H1 (cell line): Measurements from ENCODE around the gene GPLD1. TPM values are rescaled to one million over a fixed set of nuclear protein-coding genes. Genes with fewer than 3 reads are reported as not detected.
A peak's percentile ranks its signal among the peaks of the same experiment; 100 is the strongest.

Experiments
- CTCF ChIA-PET: fragments of 300-600 bp; sonication (Branson Sonifier 250); formaldehyde crosslinking; loops from one replicate; lab custom pipeline; 2021; ENCODE audit not compliant: partially characterized antibody; lab: Charles Lee
- POLR2A ChIA-PET: fragments of 300-600 bp; sonication (Branson Sonifier 250); formaldehyde crosslinking; loops from one replicate; lab custom pipeline; 2021; ENCODE audit warnings: inconsistent platforms; ENCODE audit not compliant: partially characterized antibody; lab: Charles Lee
- DNase-seq, 2 experiments: peaks; one replicate each; pipeline versions ENCODE4 v3.0.0 to v3.0.0-alpha.2; 2010 to 2022; ENCODE audit warnings: low spot score in 2 of 2, low read depth in 1 of 2, mixed read lengths in 1 of 2
- FAIRE-seq: peaks from 2 replicates; lab custom pipeline; 2011; peaks lifted over from hg19 to GRCh38; lab: Jason Lieb, UNC
- H2AFZ ChIP-seq: 2 replicates; pipeline ENCODE4 v1.8.1; 2012; ENCODE audit warnings: low read length, inconsistent platforms
- H2AK5ac ChIP-seq: 2 replicates; pipeline ENCODE4 v1.6.1; 2013; ENCODE audit warnings: low read depth, low read length
- H2BK120ac ChIP-seq: replicated peaks from 2 replicates; pipeline ENCODE3; 2013; ENCODE audit warnings: low read depth, low read length, inconsistent platforms
- H2BK12ac ChIP-seq: 2 replicates; pipeline ENCODE4 v1.6.1; 2013; ENCODE audit warnings: low read depth, low read length
- H2BK15ac ChIP-seq: 2 replicates; pipeline ENCODE4 v1.6.1; 2013; ENCODE audit warnings: low read length
- H2BK20ac ChIP-seq: 2 replicates; pipeline ENCODE4 v1.6.1; 2013; ENCODE audit warnings: low read length
- H2BK5ac ChIP-seq: 2 replicates; pipeline ENCODE4 v1.6.1; 2013; ENCODE audit warnings: low read depth, low read length
- H3K14ac ChIP-seq: 2 replicates; pipeline ENCODE4 v1.6.1; 2013; ENCODE audit warnings: inconsistent platforms; ENCODE audit not compliant: insufficient read length
- H3K18ac ChIP-seq: 2 replicates; pipeline ENCODE4 v1.6.1; 2013; ENCODE audit warnings: low read length; ENCODE audit errors: extremely low read depth
- H3K23ac ChIP-seq: 2 replicates; pipeline ENCODE4 v1.6.1; 2013; ENCODE audit warnings: inconsistent platforms; ENCODE audit not compliant: insufficient read length
- H3K23me2 ChIP-seq: 2 replicates; pipeline ENCODE4 v1.6.1; 2013; ENCODE audit warnings: low read depth, low read length
- H3K27ac ChIP-seq: 2 replicates; pipeline ENCODE4 v1.6.1; 2011; ENCODE audit warnings: low read depth, low read length, inconsistent platforms
- H3K27me3 ChIP-seq, 4 experiments: replicated peaks in 1 of 4; 1 replicate in 1 of 4; 2 replicates in 3 of 4; pipeline versions ENCODE4 v1.6.1 to v1.8.1; 2011 to 2013; ENCODE audit warnings: low read length in 3 of 4, mild to moderate bottlenecking in 3 of 4, inconsistent platforms in 2 of 4, mixed read lengths in 2 of 4, moderate library complexity in 1 of 4; ENCODE audit not compliant: control insufficient read depth in 3 of 4, insufficient read depth in 3 of 4; ENCODE audit errors: extremely low read depth in 1 of 4
- H3K36me3 ChIP-seq, 4 experiments: 2 replicates each; pipeline versions ENCODE4 v1.6.1 to v1.8.1; 2011 to 2013; ENCODE audit warnings: mild to moderate bottlenecking in 4 of 4, low read length in 3 of 4, moderate library complexity in 2 of 4, control low read depth in 1 of 4, inconsistent platforms in 1 of 4; ENCODE audit not compliant: insufficient read depth in 4 of 4, control insufficient read depth in 2 of 4
- H3K4ac ChIP-seq: replicated peaks from 2 replicates; pipeline ENCODE3; 2013; ENCODE audit warnings: low read length, low read depth, mixed read lengths, inconsistent platforms; ENCODE audit not compliant: insufficient read length
- H3K4me1 ChIP-seq, 4 experiments: replicated peaks in 1 of 4; 1 replicate in 1 of 4; 2 replicates in 3 of 4; pipeline versions ENCODE4 v1.6.1 to v1.8.1; 2011 to 2013; ENCODE audit warnings: low read length in 3 of 4, inconsistent platforms in 2 of 4, mixed read lengths in 1 of 4; ENCODE audit not compliant: insufficient read depth in 4 of 4, control insufficient read depth in 3 of 4
- H3K4me2 ChIP-seq, 2 experiments: 2 replicates each; pipeline versions ENCODE4 v1.6.1 to v1.8.1; 2011 to 2013; ENCODE audit warnings: low read depth in 2 of 2, low read length in 2 of 2, control low read depth in 1 of 2, inconsistent platforms in 1 of 2, mild to moderate bottlenecking in 1 of 2; ENCODE audit not compliant: insufficient read depth in 1 of 2
- H3K4me3 ChIP-seq, 4 experiments: fragments of 200-600, 300-600 bp in 1 of 4; sonication (generic), shearing (Covaris generic), sonication (Bioruptor Twin) in 1 of 4; 2 replicates each; pipeline versions ENCODE4 v1.5.1 to v1.8.1; 2011 to 2016; ENCODE audit warnings: low read length in 4 of 4, low read depth in 3 of 4, control low read depth in 2 of 4, inconsistent platforms in 2 of 4, mild to moderate bottlenecking in 2 of 4, mixed read lengths in 1 of 4, moderate library complexity in 1 of 4; ENCODE audit not compliant: insufficient read depth in 2 of 4; ENCODE audit errors: extremely low read depth in 1 of 4
- H3K56ac ChIP-seq: replicated peaks from 2 replicates; pipeline ENCODE3; 2013; ENCODE audit warnings: low read depth, mild to moderate bottlenecking, mixed read lengths, low read length, inconsistent platforms; ENCODE audit not compliant: insufficient read length
- H3K79me1 ChIP-seq: 2 replicates; pipeline ENCODE4 v1.6.1; 2013; ENCODE audit warnings: low read depth, low read length, control low read depth
- H3K79me2 ChIP-seq, 2 experiments: 2 replicates each; pipeline versions ENCODE4 v1.6.1 to v1.8.1; 2012 to 2013; ENCODE audit warnings: low read length in 2 of 2, mild to moderate bottlenecking in 2 of 2, inconsistent platforms in 1 of 2; ENCODE audit not compliant: insufficient read depth in 2 of 2, control insufficient read depth in 1 of 2
- H3K9ac ChIP-seq, 4 experiments: replicated peaks in 1 of 4; 1 replicate in 1 of 4; 2 replicates in 3 of 4; pipeline versions ENCODE4 v1.6.1 to v1.8.1; 2011 to 2013; ENCODE audit warnings: low read depth in 3 of 4, low read length in 3 of 4, control low read depth in 2 of 4, mild to moderate bottlenecking in 2 of 4, moderate library complexity in 2 of 4, inconsistent platforms in 1 of 4; ENCODE audit errors: extremely low read depth in 1 of 4
- H3K9me3 ChIP-seq, 2 experiments: 2 replicates each; pipeline versions ENCODE4 v1.6.1 to v1.8.1; 2012 to 2013; ENCODE audit warnings: mild to moderate bottlenecking in 2 of 2, moderate library complexity in 2 of 2, control low read depth in 1 of 2, inconsistent platforms in 1 of 2, low read depth in 1 of 2, low read length in 1 of 2, mixed read lengths in 1 of 2; ENCODE audit not compliant: insufficient read depth in 2 of 2
- H4K20me1 ChIP-seq, 2 experiments: replicated peaks in 1 of 2; 2 replicates each; pipeline versions ENCODE3 to v1.8.1; 2011 to 2013; ENCODE audit warnings: inconsistent platforms in 2 of 2, low read length in 2 of 2, mild to moderate bottlenecking in 1 of 2; ENCODE audit not compliant: insufficient read depth in 2 of 2, control insufficient read depth in 1 of 2
- H4K5ac ChIP-seq: 2 replicates; pipeline ENCODE4 v1.6.1; 2013; ENCODE audit warnings: low read length, low read depth, mixed read lengths, inconsistent platforms; ENCODE audit not compliant: insufficient read length
- H4K8ac ChIP-seq: 2 replicates; pipeline ENCODE4 v1.8.0; 2013; ENCODE audit warnings: mild to moderate bottlenecking, moderate library complexity, low read length, inconsistent platforms; ENCODE audit not compliant: insufficient read depth; ENCODE audit errors: extremely low read depth
- H4K91ac ChIP-seq: replicated peaks from 2 replicates; pipeline ENCODE3; 2013; ENCODE audit warnings: low read length, mixed read lengths, inconsistent platforms; ENCODE audit not compliant: insufficient read length
- BRCA1 ChIP-seq: IDR thresholded peaks from 2 replicates; pipeline ENCODE4 v1.6.1; 2012; ENCODE audit warnings: low read depth, low read length, improper control_type of control experiment
- CBX5 ChIP-seq: fragments of 300-800, 300-1000 bp; sonication (generic); IDR thresholded peaks from 2 replicates; pipeline ENCODE4 v1.7.1; 2016; ENCODE audit warnings: antibody characterized with exemption, low read length, low read depth
- CREB1 ChIP-seq: IDR thresholded peaks from 2 replicates; pipeline ENCODE4 v1.6.1; 2012; ENCODE audit warnings: inconsistent platforms
- KDM4A ChIP-seq: IDR thresholded peaks from one replicate; pipeline ENCODE4 v1.7.1; 2012; ENCODE audit warnings: low read depth, mild to moderate bottlenecking, moderate library complexity, low read length, inconsistent platforms; ENCODE audit not compliant: severe bottlenecking
- NANOG ChIP-seq: IDR thresholded peaks from 2 replicates; pipeline ENCODE4 v1.6.1; 2011; ENCODE audit warnings: low read length, low read depth, mild to moderate bottlenecking, inconsistent platforms; ENCODE audit not compliant: insufficient read depth, poor library complexity, severe bottlenecking
- NRF1 ChIP-seq: IDR thresholded peaks from 2 replicates; pipeline ENCODE4 v1.6.1; 2011; ENCODE audit warnings: mild to moderate bottlenecking, low read depth, low read length, improper control_type of control experiment
- POLR2A ChIP-seq, 2 experiments: IDR thresholded peaks; 1 replicate in 1 of 2; 2 replicates in 1 of 2; pipeline ENCODE4 v1.6.1; 2011; ENCODE audit warnings: low read depth in 2 of 2, low read length in 2 of 2, mild to moderate bottlenecking in 2 of 2; ENCODE audit errors: control extremely low read depth in 1 of 2
- POLR2AphosphoS5 ChIP-seq: IDR thresholded peaks from 2 replicates; pipeline ENCODE4 v1.6.1; 2011; ENCODE audit warnings: low read depth, low read length
- TAF1 ChIP-seq: IDR thresholded peaks from 2 replicates; pipeline ENCODE4 v1.6.1; 2011; ENCODE audit warnings: mild to moderate bottlenecking, low read depth, low read length
- TAF7 ChIP-seq: optimal IDR thresholded peaks from 2 replicates; pipeline ENCODE3; 2011; ENCODE audit warnings: low read depth, mild to moderate bottlenecking, inconsistent platforms, low read length, moderate library complexity, borderline replicate concordance
- TBP ChIP-seq: IDR thresholded peaks from 2 replicates; pipeline ENCODE4 v1.6.1; 2011; ENCODE audit warnings: low read depth, low read length, improper control_type of control experiment
- WGBS, 2 experiments: shearing (Covaris generic) in 1 of 2; methylation state at CpG; one replicate each; pipeline versions ENCODE4 v1.1.6 to v1.1.7; 2013 to 2015; ENCODE audit warnings: low lambda C conversion rate in 2 of 2, mixed read lengths in 2 of 2, inconsistent platforms in 1 of 2, low coverage in 1 of 2, missing lambda C conversion rate in 1 of 2; ENCODE audit not compliant: insufficient replicate concordance in 2 of 2, insufficient coverage in 1 of 2, insufficient read length in 1 of 2; ENCODE audit errors: extremely low coverage in 1 of 2, missing lambda C conversion rate in 1 of 2; 5-methylcytosine and 5-hydroxymethylcytosine counted together
- polyA plus RNA-seq, 7 experiments: library from polyadenylated mRNA; depleted of rRNA in 3 of 7; stranded (reverse) in 5 of 7; unstranded in 2 of 7; fragments of >200 nt in 5 of 7; fragments of 200-250 nt in 2 of 7; gene quantifications; 1 replicate in 5 of 7; 2 replicates in 1 of 7; 4 replicates in 1 of 7; pipeline versions ENCODE4 v1.2.1 to v1.2.3, GENCODE V29; 2011 to 2013; ENCODE audit warnings: missing spikeins in 2 of 7, mixed read lengths in 2 of 7
- total RNA-seq: library from RNA; stranded (reverse); fragmentation: NEBNext Ultra II Directional; extraction: Animal tissue kit (Norgen Biotek cat#: 25700); gene quantifications from 2 replicates; pipeline ENCODE4 v1.2.1, GENCODE V29; 2021
- TF ChIP-seq, protein P1 (sequence below): IDR thresholded peaks from 2 replicates; pipeline ENCODE4 v1.6.1; 2012; ENCODE audit warnings: inconsistent platforms

Gene GPLD1
- total and polyA plus RNA-seq, 2 of the 8 experiments (the other 6 are each of a cell fraction or from before 2014, with no cell fraction given) = 3.7 to 5.3 TPM

DNA sequence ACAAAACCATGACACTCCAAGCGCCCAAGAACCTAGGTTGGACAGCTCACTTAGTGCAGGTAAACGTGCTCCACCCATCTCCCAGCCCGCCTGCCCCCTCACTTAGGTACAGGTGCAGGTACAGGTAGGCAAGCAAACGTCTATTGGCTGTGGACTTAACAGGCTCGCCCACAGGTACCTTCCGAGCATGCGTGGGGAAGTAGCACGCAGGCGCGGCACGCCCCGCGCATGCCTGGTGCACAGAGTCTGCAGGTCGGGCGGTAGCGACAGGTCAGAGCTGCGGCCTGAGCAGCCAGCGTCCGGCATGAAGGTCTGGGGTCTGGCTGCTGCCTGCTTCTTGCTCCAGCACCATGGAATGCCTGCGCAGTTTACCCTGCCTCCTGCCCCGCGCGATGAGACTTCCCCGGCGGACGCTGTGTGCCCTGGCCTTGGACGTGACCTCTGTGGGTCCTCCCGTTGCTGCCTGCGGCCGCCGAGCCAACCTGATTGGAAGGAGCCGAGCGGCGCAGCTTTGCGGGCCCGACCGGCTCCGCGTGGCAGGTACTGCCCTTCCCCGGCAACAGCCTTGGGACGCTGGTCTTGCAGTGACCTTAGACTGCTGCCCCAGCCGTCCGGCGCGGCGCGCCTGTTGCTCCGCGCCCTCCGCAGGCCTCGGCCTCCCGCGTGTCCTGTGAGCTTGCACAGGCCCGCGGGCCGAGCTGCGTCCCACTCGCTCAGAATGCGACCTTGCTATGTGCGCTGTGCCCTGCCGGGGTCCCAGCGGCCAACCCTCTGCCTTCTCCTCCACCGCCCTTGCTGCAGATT is 86.5 kb downstream of the GPLD1 start, which contains the start of gene MRS2:
Gene MRS2 (plus strand): TSS at position 240 of the 804 bp plus-strand sequence. CDS start 111 bp downstream, at position 351.
- Histone ChIP-seq H2BK5ac (peak within 1 kb of the TSS; percentile 90), H3K4me1 (peaks cover 5 to 21% (median 12%) of the 10 kb centered on the region in 4 experiments), H2BK120ac (peak within 1 kb of the TSS; percentile 81), H3K4ac (peak within 1 kb of the TSS; percentile 60), H3K14ac (no peak within 1 kb of the TSS), H3K18ac (peak within 1 kb of the TSS; percentile 96), H3K79me2 (peaks cover 3 to 60% of the 10 kb centered on the region in 2 experiments; a peak in 3 of 4 replicates), H2BK20ac (peak within 1 kb of the TSS; percentile 77; the same call in 1 of the 2 replicates), H3K9me3 (no peaks in the 10 kb centered on the region), H3K9ac (peak within 1 kb of the TSS; percentile 72 to 88 (median 85)), H2AK5ac (no peak within 1 kb of the TSS; the same call in 1 of the 2 replicates), H4K91ac (peak within 1 kb of the TSS; percentile 97), H4K5ac (peak within 1 kb of the TSS; percentile 89), H4K20me1 (peaks cover 0 to 4% of the 10 kb centered on the region in 2 experiments), H3K27me3 (no peaks in the 10 kb centered on the region), H3K4me2 (peak within 1 kb of the TSS; percentile 65 to 81), H2AFZ (no peak within 1 kb of the TSS), H2BK15ac (peak within 1 kb of the TSS; percentile 90; the same call in 1 of the 2 replicates), H3K27ac (peak within 1 kb of the TSS; percentile 80), H3K23ac (no peak within 1 kb of the TSS), H3K56ac (peak within 1 kb of the TSS; percentile 92), H3K79me1 (no peaks in the 10 kb centered on the region), H3K36me3 (peaks cover 0 to 33% (median 6%) of the 10 kb centered on the region in 4 experiments; a peak in 4 of 8 replicates), H3K4me3 (peak within 1 kb of the TSS; percentile 73 to 94 (median 86)), H2BK12ac (no peak within 1 kb of the TSS; the same call in 1 of the 2 replicates), H3K23me2 (peaks cover 2% of the 10 kb centered on the region; the same call in 1 of the 2 replicates), H4K8ac (peak within 1 kb of the TSS; percentile 97)
- DNase-seq (peak; percentile 78 to 90), FAIRE-seq (no peak)
- WGBS, 2 experiments = 2% methylated on average over 63 of the region's 63 CpGs; no CpG with 5 or more reads in 1 of the 2 experiments
- POLR2A ChIA-PET = interaction anchor here (0.6 to 2.2 kb wide), 11 partner anchors 8 to 89 kb away, joined by 3 to 16 read pairs (median 4); no protein-coding TSS in a partner anchor
- CTCF ChIA-PET = interaction anchor here (0.6 to 1.9 kb wide), 5 partner anchors 14 to 123 kb away, joined by 3 to 10 read pairs (median 5); no protein-coding TSS in a partner anchor
- TF ChIP-seq CBX5 = no peak
- TF ChIP-seq BRCA1 = no peak
- TF ChIP-seq NRF1 = peak; percentile 73
- TF ChIP-seq TAF1 = peak; percentile 83
- TF ChIP-seq, protein P1, sequence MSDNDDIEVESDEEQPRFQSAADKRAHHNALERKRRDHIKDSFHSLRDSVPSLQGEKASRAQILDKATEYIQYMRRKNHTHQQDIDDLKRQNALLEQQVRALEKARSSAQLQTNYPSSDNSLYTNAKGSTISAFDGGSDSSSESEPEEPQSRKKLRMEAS = peak; percentile 47
- TF ChIP-seq CREB1 = no peak; the same call in 1 of the 2 replicates
- peak; percentile 66 to 90 for TF ChIP-seq POLR2A (IDR thresholded peaks at IDR 0.05; ENCODE audit: control extremely low read depth in 1 of 2, low read depth in 2 of 2, low read length in 2 of 2)
- TF ChIP-seq POLR2AphosphoS5 = peak; percentile 89
- peak; percentile 79 for TF ChIP-seq TBP
- TF ChIP-seq KDM4A = peak; percentile 83
- no peak for TF ChIP-seq TAF7
- TF ChIP-seq NANOG = no peak
